IMR-90 (cell line): ENCODE results near the gene RASGEF1C. TPM values are rescaled to one million over a fixed set of nuclear protein-coding genes. Genes with fewer than 3 reads are reported as not detected.

ENCODE experiments used
- ATAC-seq: fragments of 200-7000 bp; cut with Tn5 transposase; 2 replicates; pipeline ENCODE4 v1.9.1; 2020; ENCODE audit warnings: low read depth, mild to moderate bottlenecking, moderate library complexity
- BruUV-seq: library from RNA; stranded (reverse); fragments of 400-500 nt; replicated peaks from 2 replicates; lab custom pipeline; 2021; lab: Mats Ljungman, UMichigan
- CTCF ChIA-PET: fragments of 300-600 bp; formaldehyde crosslinking; extraction: SDS; loops from one replicate; lab custom pipeline; 2021; ENCODE audit warnings: antibody characterized with exemption; lab: Yijun Ruan, JAX
- POLR2A ChIA-PET: fragments of 300-600 bp; sonication (Branson Sonifier 250); formaldehyde crosslinking; loops from one replicate; lab custom pipeline; 2022; ENCODE audit warnings: antibody characterized with exemption; ENCODE audit not compliant: unreplicated experiment; lab: Charles Lee
- DNase-seq: peaks from one replicate; pipeline ENCODE4 v3.0.0; 2013
- H2AFZ ChIP-seq: replicated peaks from 2 replicates; pipeline ENCODE3; 2013; ENCODE audit warnings: low read length, mild to moderate bottlenecking; ENCODE audit not compliant: poor library complexity
- H2AK5ac ChIP-seq: 2 replicates; pipeline ENCODE4 v1.6.1; 2013; ENCODE audit warnings: low read depth, low read length, inconsistent platforms
- H2AK9ac ChIP-seq: replicated peaks from 2 replicates; pipeline ENCODE3; 2013; ENCODE audit warnings: mild to moderate bottlenecking, low read depth, low read length, moderate library complexity; ENCODE audit not compliant: poor library complexity
- H2BK120ac ChIP-seq: 2 replicates; pipeline ENCODE4 v1.6.1; 2013; ENCODE audit warnings: low read depth, low read length, inconsistent platforms
- H2BK15ac ChIP-seq: 3 replicates; pipeline ENCODE4 v1.6.1; 2013; ENCODE audit warnings: low read depth, low read length, inconsistent platforms
- H2BK20ac ChIP-seq: 2 replicates; pipeline ENCODE4 v1.6.1; 2013; ENCODE audit warnings: low read depth, mild to moderate bottlenecking, inconsistent platforms, low read length, moderate library complexity
- H2BK5ac ChIP-seq: 2 replicates; pipeline ENCODE4 v1.6.1; 2013; ENCODE audit warnings: mild to moderate bottlenecking, low read depth, low read length, inconsistent platforms; ENCODE audit not compliant: poor library complexity, severe bottlenecking
- H3K14ac ChIP-seq: replicated peaks from 2 replicates; pipeline ENCODE4 v1.6.1; 2013; ENCODE audit warnings: low read depth, low read length, inconsistent platforms
- H3K18ac ChIP-seq: 2 replicates; pipeline ENCODE4 v1.6.1; 2013; ENCODE audit warnings: low read depth, low read length, control low read depth
- H3K23ac ChIP-seq: 2 replicates; pipeline ENCODE4 v1.6.1; 2013; ENCODE audit warnings: low read depth, low read length, inconsistent platforms
- H3K27ac ChIP-seq: 2 replicates; pipeline ENCODE4 v1.5.1; 2013; ENCODE audit warnings: mild to moderate bottlenecking, control low read depth, low read length; ENCODE audit not compliant: insufficient read depth
- H3K27me3 ChIP-seq: 2 replicates; pipeline ENCODE4 v1.6.1; 2013; ENCODE audit warnings: low read length; ENCODE audit not compliant: control insufficient read depth, insufficient read depth
- H3K36me3 ChIP-seq: 2 replicates; pipeline ENCODE4 v1.6.1; 2013; ENCODE audit warnings: low read length, mixed read lengths; ENCODE audit not compliant: control insufficient read depth, insufficient read depth
- H3K4ac ChIP-seq: 2 replicates; pipeline ENCODE4 v1.6.1; 2013; ENCODE audit warnings: low read depth, low read length, inconsistent platforms
- H3K4me1 ChIP-seq: 2 replicates; pipeline ENCODE4 v1.6.1; 2013; ENCODE audit warnings: low read length, mixed read lengths; ENCODE audit not compliant: control insufficient read depth, insufficient read depth
- H3K4me2 ChIP-seq: 2 replicates; pipeline ENCODE4 v1.6.1; 2013; ENCODE audit warnings: low read depth, mild to moderate bottlenecking, control low read depth, low read length, moderate library complexity
- H3K4me3 ChIP-seq: 2 replicates; pipeline ENCODE4 v1.5.1; 2013; ENCODE audit warnings: low read depth, mild to moderate bottlenecking, control low read depth, low read length, moderate library complexity; ENCODE audit not compliant: insufficient read depth
- H3K56ac ChIP-seq: 2 replicates; pipeline ENCODE4 v1.6.1; 2013; ENCODE audit warnings: low read length, inconsistent platforms; ENCODE audit not compliant: insufficient read depth; ENCODE audit errors: extremely low read depth
- H3K79me1 ChIP-seq, 2 experiments: 2 replicates each; pipeline ENCODE4 v1.6.1; 2013; ENCODE audit warnings: low read length in 2 of 2, inconsistent platforms in 1 of 2, low read depth in 1 of 2
- H3K9ac ChIP-seq: 2 replicates; pipeline ENCODE4 v1.6.1; 2013; ENCODE audit warnings: low read depth, low read length, control low read depth
- H3K9me1 ChIP-seq: 2 replicates; pipeline ENCODE4 v1.6.1; 2013; ENCODE audit warnings: low read length, inconsistent platforms; ENCODE audit not compliant: insufficient read depth
- H3K9me3 ChIP-seq: 2 replicates; pipeline ENCODE4 v1.6.1; 2013; ENCODE audit warnings: low read length; ENCODE audit not compliant: control insufficient read depth, insufficient read depth
- H4K20me1 ChIP-seq: 2 replicates; pipeline ENCODE4 v1.6.1; 2013; ENCODE audit warnings: low read length, inconsistent platforms; ENCODE audit not compliant: insufficient read depth
- H4K5ac ChIP-seq: 2 replicates; pipeline ENCODE4 v1.6.1; 2013; ENCODE audit warnings: mild to moderate bottlenecking, low read depth, low read length, control low read depth
- H4K8ac ChIP-seq, 2 experiments: 2 replicates each; pipeline ENCODE4 v1.6.1; 2013; ENCODE audit warnings: low read depth in 2 of 2, low read length in 2 of 2, control low read depth in 1 of 2, inconsistent platforms in 1 of 2
- H4K91ac ChIP-seq: 2 replicates; pipeline ENCODE4 v1.6.1; 2013; ENCODE audit warnings: low read depth, low read length, inconsistent platforms; ENCODE audit not compliant: insufficient read depth
- CTCF ChIP-seq: conservative IDR thresholded peaks from 2 replicates; pipeline ENCODE4 v1.5.1; 2012; ENCODE audit warnings: mild to moderate bottlenecking, low read depth, low read length, improper control_type of control experiment
- FOS ChIP-seq: fragments of 150-350 bp; IDR thresholded peaks from 2 replicates; pipeline ENCODE4 v1.6.1; 2016; ENCODE audit warnings: low read depth, low read length
- MXI1 ChIP-seq: IDR thresholded peaks from 2 replicates; pipeline ENCODE4 v1.6.1; 2012; ENCODE audit warnings: low read depth, mild to moderate bottlenecking, low read length, moderate library complexity, borderline replicate concordance
- RAD21 ChIP-seq: IDR thresholded peaks from 2 replicates; pipeline ENCODE4 v1.6.1; 2012; ENCODE audit warnings: low read length, improper control_type of control experiment
- WGBS, 2 experiments: methylation state at CpG; one replicate each; pipeline versions ENCODE4 v1.1.5 to v1.1.7; 2013; ENCODE audit warnings: missing lambda C conversion rate in 2 of 2; ENCODE audit not compliant: insufficient read length in 1 of 2; ENCODE audit errors: extremely low coverage in 2 of 2; 5-methylcytosine and 5-hydroxymethylcytosine counted together
- dilution Hi-C: fragments of 300-500 bp; cut with HindIII; formaldehyde crosslinking; loops from one replicate; pipeline ENCODE4 v1.14.3; 2018; ENCODE audit warnings: low sequenced_read_pairs; ENCODE audit not compliant: unreplicated experiment
- in situ Hi-C: fragments of 300-500 bp; cut with MboI; formaldehyde crosslinking; loops from 3 replicates; pipeline ENCODE4 v1.14.3; 2019; ENCODE audit warnings: low sequenced_read_pairs, inconsistent platforms, mixed read lengths
- intact Hi-C: fragments of 100-400 bp; cut with micrococcal nuclease; formaldehyde crosslinking; loops from 2 replicates; pipeline ENCODE4 v1.10.0; 2022
- polyA plus RNA-seq, 3 experiments: library from polyadenylated mRNA; depleted of rRNA; stranded (reverse); fragments of >200 nt; gene quantifications; 2 replicates each; pipeline ENCODE4 v1.2.3, GENCODE V29; 2012; ENCODE audit warnings: low replicate concordance in 1 of 3
- total RNA-seq: library from RNA; depleted of rRNA; stranded (reverse); fragments of >200 nt; gene quantifications from 2 replicates; pipeline ENCODE4 v1.2.3, GENCODE V29; 2012

RASGEF1C gene
- total and polyA plus RNA-seq, 2 of the 4 experiments (the other 2 are of a cell fraction): not detected

GRCh38 chr5:180097163-180097894 lies 111.7 kb downstream of the RASGEF1C start:
- H3K27ac ChIP-seq: no peak overlapping the region
- dilution Hi-C loops: no loop called here
- in situ Hi-C loops: no loop called here

More at GRCh38 chr5:180097163-180097894, 111.7 kb downstream of the RASGEF1C start:
- intact Hi-C loops: no loop called here
- no peak overlapping the region for H3K23ac ChIP-seq
- DNase-seq (no peak), ATAC-seq (no peak)
- no peak overlapping the region for H3K4me2 ChIP-seq
- H3K9me1 ChIP-seq: no peaks in the 10 kb centered on the region
- no peaks in the 10 kb centered on the region for H3K79me1 ChIP-seq
- no peak overlapping the region for H3K4ac ChIP-seq
- CTCF ChIA-PET: no interaction called here
- H3K27me3 ChIP-seq: peaks cover 4% of the 10 kb centered on the region; the same call in 1 of the 2 replicates
- WGBS, 2 experiments: 69% methylated on average over 4 of the region's 11 CpGs; no CpG with 5 or more reads in 1 of the 2 experiments
- peaks cover 3% of the 10 kb centered on the region; the same call in 1 of the 2 replicates for H3K9me3 ChIP-seq
- no peak overlapping the region for H4K8ac ChIP-seq
- no peak overlapping the region for H2BK120ac ChIP-seq
- no peak overlapping the region for H3K14ac ChIP-seq
- H3K4me1 ChIP-seq: no peaks in the 10 kb centered on the region
- no peaks in the 10 kb centered on the region for H3K36me3 ChIP-seq
- H3K9ac ChIP-seq: no peak overlapping the region
- H2AFZ ChIP-seq: no peak overlapping the region
- no peaks in the 10 kb centered on the region; the same call in 1 of the 2 replicates for H4K20me1 ChIP-seq
- no peak overlapping the region for H4K5ac ChIP-seq
- TF ChIP-seq MXI1 (no peak), RAD21 (no peak), FOS (no peak), CTCF (no peak)
- H2AK9ac ChIP-seq: peak overlapping the region; percentile 55
- no peak overlapping the region for H3K18ac ChIP-seq
- no peak overlapping the region for H2BK5ac ChIP-seq
- no peak overlapping the region for H3K4me3 ChIP-seq
- no peak overlapping the region for H3K56ac ChIP-seq
- no peak overlapping the region for H2BK15ac ChIP-seq
- POLR2A ChIA-PET: no interaction called here
- no peak overlapping the region for H2AK5ac ChIP-seq
- no TSS peak for BruUV-seq
- H2BK20ac ChIP-seq: no peak overlapping the region
- H4K91ac ChIP-seq: no peak overlapping the region
